ENCODE measurements around the gene MYH6.
A peak's percentile ranks its signal among the peaks of the same experiment; 100 is the strongest.

MYH6 gene

GRCh38 chr14:23358042-23358441 is 50.0 kb downstream of the MYH6 start:
- Histone ChIP-seq H3K9me3 (ENCODE audit: insufficient read depth, low read depth, low read length) (no peaks in the 10 kb centered on the region), H3K9ac (ENCODE audit: low read depth, low read length) (no peak overlapping the region), H3K4me3 (ENCODE audit: low read length) (no peak overlapping the region), H3K27me3 (ENCODE audit: insufficient read depth, low read length) (peaks cover 15% of the 10 kb centered on the region), H3K4me1 (ENCODE audit: insufficient read depth, low read length) (peaks cover 6% of the 10 kb centered on the region; the same call in 1 of the 2 replicates), H3K36me3 (ENCODE audit: insufficient read depth, low read depth, low read length) (peaks cover 53% of the 10 kb centered on the region), H3K27ac (ENCODE audit: low read length) (no peak overlapping the region)

- Histone ChIP-seq H3K4me3 (ENCODE audit: low read length) (no peak overlapping the region), H3K4me1 (ENCODE audit: insufficient read depth, low read length) (peaks cover 5% of the 10 kb centered on the region; the same call in 1 of the 2 replicates), H3K27me3 (ENCODE audit: insufficient read depth, low read length) (peaks cover 15% of the 10 kb centered on the region), H3K9me3 (ENCODE audit: insufficient read depth, low read depth, low read length) (no peaks in the 10 kb centered on the region), H3K9ac (ENCODE audit: low read depth, low read length) (no peak overlapping the region), H3K36me3 (ENCODE audit: insufficient read depth, low read depth, low read length) (peaks cover 50% of the 10 kb centered on the region), H3K27ac (ENCODE audit: low read length) (no peak overlapping the region)
Measured at GRCh38 chr14:23357261-23357660, 50.8 kb downstream of the MYH6 start.

GRCh38 chr14:23356662-23357061 is 51.4 kb downstream of the MYH6 start:
- H3K4me1 ChIP-seq (ENCODE audit: insufficient read depth, low read length) = peaks cover 5% of the 10 kb centered on the region; the same call in 1 of the 2 replicates
- no peaks in the 10 kb centered on the region for H3K9me3 ChIP-seq (ENCODE audit: insufficient read depth, low read depth, low read length)
- no peak overlapping the region for H3K4me3 ChIP-seq (ENCODE audit: low read length)
- H3K27me3 ChIP-seq (ENCODE audit: insufficient read depth, low read length) = peaks cover 18% of the 10 kb centered on the region
- peaks cover 44% of the 10 kb centered on the region for H3K36me3 ChIP-seq (ENCODE audit: insufficient read depth, low read depth, low read length)
- H3K27ac ChIP-seq (ENCODE audit: low read length) = no peak overlapping the region
- no peak overlapping the region for H3K9ac ChIP-seq (ENCODE audit: low read depth, low read length)

GRCh38 chr14:23355871-23356435 is 52.1 kb downstream of the MYH6 start:
- H3K27ac ChIP-seq (ENCODE audit: low read length) = no peak overlapping the region
- H3K36me3 ChIP-seq (ENCODE audit: insufficient read depth, low read depth, low read length) = peaks cover 37% of the 10 kb centered on the region
- H3K27me3 ChIP-seq (ENCODE audit: insufficient read depth, low read length) = peaks cover 25% of the 10 kb centered on the region
- H3K4me3 ChIP-seq (ENCODE audit: low read length) = no peak overlapping the region
- H3K4me1 ChIP-seq (ENCODE audit: insufficient read depth, low read length) = peaks cover 5% of the 10 kb centered on the region; the same call in 1 of the 2 replicates
- H3K9ac ChIP-seq (ENCODE audit: low read depth, low read length) = no peak overlapping the region
- no peaks in the 10 kb centered on the region for H3K9me3 ChIP-seq (ENCODE audit: insufficient read depth, low read depth, low read length)

GRCh38 chr14:23354990-23355389 is 53.1 kb downstream of the MYH6 start:
- no peak overlapping the region for H3K4me3 ChIP-seq (ENCODE audit: low read length)
- H3K27ac ChIP-seq (ENCODE audit: low read length) = no peak overlapping the region
- peaks cover 32% of the 10 kb centered on the region for H3K27me3 ChIP-seq (ENCODE audit: insufficient read depth, low read length)
- peaks cover 31% of the 10 kb centered on the region for H3K36me3 ChIP-seq (ENCODE audit: insufficient read depth, low read depth, low read length)
- no peak overlapping the region for H3K9ac ChIP-seq (ENCODE audit: low read depth, low read length)
- H3K9me3 ChIP-seq (ENCODE audit: insufficient read depth, low read depth, low read length) = no peaks in the 10 kb centered on the region
- peaks cover 5% of the 10 kb centered on the region; the same call in 1 of the 2 replicates for H3K4me1 ChIP-seq (ENCODE audit: insufficient read depth, low read length)

GRCh38 chr14:23353433-23353780 is 54.7 kb downstream of the MYH6 start:
- Histone ChIP-seq H3K4me3 (ENCODE audit: low read length) (peak overlapping the region; percentile 79), H3K9me3 (ENCODE audit: insufficient read depth, low read depth, low read length) (no peaks in the 10 kb centered on the region), H3K27ac (ENCODE audit: low read length) (no peak overlapping the region), H3K36me3 (ENCODE audit: insufficient read depth, low read depth, low read length) (peaks cover 22% of the 10 kb centered on the region), H3K4me1 (ENCODE audit: insufficient read depth, low read length) (peaks cover 5% of the 10 kb centered on the region; the same call in 1 of the 2 replicates), H3K9ac (ENCODE audit: low read depth, low read length) (no peak overlapping the region), H3K27me3 (ENCODE audit: insufficient read depth, low read length) (peaks cover 32% of the 10 kb centered on the region)

GRCh38 chr14:23352506-23353432 is 55.3 kb downstream of the MYH6 start, which contains the start of gene SLC22A17:
Gene SLC22A17, minus strand, starts transcription at chr14:23352887.
- H3K9me3 ChIP-seq (ENCODE audit: insufficient read depth, low read depth, low read length) = no peaks in the 10 kb centered on the region
- peak within 1 kb of the TSS; percentile 60; the same call in 1 of the 2 replicates for H3K9ac ChIP-seq (ENCODE audit: low read depth, low read length)
- H3K36me3 ChIP-seq (ENCODE audit: insufficient read depth, low read depth, low read length) = peaks cover 20% of the 10 kb centered on the region; the same call in 1 of the 2 replicates
- H3K4me1 ChIP-seq (ENCODE audit: insufficient read depth, low read length) = peaks cover 5% of the 10 kb centered on the region; the same call in 1 of the 2 replicates
- H3K4me3 ChIP-seq (ENCODE audit: low read length) = peak within 1 kb of the TSS; percentile 79
- peaks cover 32% of the 10 kb centered on the region for H3K27me3 ChIP-seq (ENCODE audit: insufficient read depth, low read length)
- H3K27ac ChIP-seq (ENCODE audit: low read length) = no peak within 1 kb of the TSS

- Histone ChIP-seq H3K9ac (ENCODE audit: low read depth, low read length) (peak overlapping the region; percentile 60; the same call in 1 of the 2 replicates), H3K27ac (ENCODE audit: low read length) (no peak overlapping the region), H3K4me1 (ENCODE audit: insufficient read depth, low read length) (peaks cover 5% of the 10 kb centered on the region; the same call in 1 of the 2 replicates), H3K4me3 (ENCODE audit: low read length) (peak overlapping the region; percentile 79), H3K27me3 (ENCODE audit: insufficient read depth, low read length) (peaks cover 32% of the 10 kb centered on the region), H3K36me3 (ENCODE audit: insufficient read depth, low read depth, low read length) (0 out of 2 replicates have a peak, but pooled peaks cover 13% of the 10 kb centered on the region), H3K9me3 (ENCODE audit: insufficient read depth, low read depth, low read length) (no peaks in the 10 kb centered on the region)
Measured at GRCh38 chr14:23351681-23352505, 56.2 kb downstream of the MYH6 start.

- peaks cover 5% of the 10 kb centered on the region; the same call in 1 of the 2 replicates for H3K4me1 ChIP-seq (ENCODE audit: insufficient read depth, low read length)
- no peak overlapping the region for H3K4me3 ChIP-seq (ENCODE audit: low read length)
- no peak overlapping the region for H3K9ac ChIP-seq (ENCODE audit: low read depth, low read length)
- no peak overlapping the region for H3K27ac ChIP-seq (ENCODE audit: low read length)
- H3K9me3 ChIP-seq (ENCODE audit: insufficient read depth, low read depth, low read length) = no peaks in the 10 kb centered on the region
- peaks cover 30% of the 10 kb centered on the region for H3K27me3 ChIP-seq (ENCODE audit: insufficient read depth, low read length)
- 0 out of 2 replicates have a peak, but pooled peaks cover 6% of the 10 kb centered on the region for H3K36me3 ChIP-seq (ENCODE audit: insufficient read depth, low read depth, low read length)
Measured at GRCh38 chr14:23349156-23349845, 58.8 kb downstream of the MYH6 start.

- H3K27me3 ChIP-seq (ENCODE audit: insufficient read depth, low read length) = peaks cover 20% of the 10 kb centered on the region
- H3K9ac ChIP-seq (ENCODE audit: low read depth, low read length) = no peak overlapping the region
- 0 out of 2 replicates have a peak, but pooled peaks cover 6% of the 10 kb centered on the region for H3K36me3 ChIP-seq (ENCODE audit: insufficient read depth, low read depth, low read length)
- H3K9me3 ChIP-seq (ENCODE audit: insufficient read depth, low read depth, low read length) = no peaks in the 10 kb centered on the region
- H3K4me3 ChIP-seq (ENCODE audit: low read length) = no peak overlapping the region
- H3K4me1 ChIP-seq (ENCODE audit: insufficient read depth, low read length) = peaks cover 3% of the 10 kb centered on the region; the same call in 1 of the 2 replicates
- H3K27ac ChIP-seq (ENCODE audit: low read length) = no peak overlapping the region
Measured at GRCh38 chr14:23348297-23348655, 59.8 kb downstream of the MYH6 start.
